ENCODE data around the gene STT3B. TPM values are rescaled to one million over a fixed set of nuclear protein-coding genes. Genes with fewer than 3 reads are reported as not detected.

The STT3B gene
- total RNA-seq, 1 experiment from 2014 or later = 155 TPM

DNA sequence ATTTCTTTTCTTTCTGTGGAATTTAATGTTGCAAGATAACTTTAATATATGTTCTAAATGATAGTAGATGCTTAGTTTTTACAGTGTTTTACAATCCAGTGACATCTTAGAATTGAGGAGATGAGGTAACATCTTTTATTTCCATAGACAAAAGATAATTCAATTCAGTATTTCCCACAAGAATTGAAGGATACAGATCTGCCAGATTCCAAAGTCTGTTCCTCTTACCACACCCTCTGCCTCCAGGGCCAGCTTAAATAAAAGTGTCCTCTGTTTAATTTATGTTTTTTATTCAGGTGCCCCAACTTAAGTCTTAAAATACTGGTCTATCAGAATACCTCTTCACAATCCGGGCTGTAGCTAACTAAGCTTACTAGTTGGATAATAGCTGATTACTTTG is 6.5 kb downstream of the STT3B start:
- BruUV-seq (replicated peaks) = no TSS peak
- Histone ChIP-seq H3K79me2 (ENCODE audit: low read depth) (peaks cover 99% of the 10 kb centered on the region), H3K4me1 (replicated peaks; ENCODE audit: insufficient read depth) (peaks cover 10% of the 10 kb centered on the region; the same call in 1 of the 2 replicates), H3F3A (ENCODE audit: insufficient read depth, low read depth) (no peaks in the 10 kb centered on the region), H2AFZ (no peak overlapping the region), H3K9me3 (ENCODE audit: insufficient read depth, low read depth) (no peaks in the 10 kb centered on the region), H3K4me2 (no peak overlapping the region), H3K9me2 (ENCODE audit: insufficient read depth) (no peaks in the 10 kb centered on the region), H3K27ac (no peak overlapping the region), H4K20me1 (ENCODE audit: insufficient read depth) (peaks cover 9% of the 10 kb centered on the region; the same call in 1 of the 2 replicates), H3K36me3 (ENCODE audit: low read depth) (no peaks in the 10 kb centered on the region), H3K27me3 (ENCODE audit: insufficient read depth, low read depth) (no peaks in the 10 kb centered on the region), H3K4me3 (no peak overlapping the region)
- ChIA-PET POLR2A (ENCODE audit: unreplicated experiment) (no interaction called here), CTCF (interaction anchor here (0.6 kb wide), 1 partner anchor 13 kb away, joined by 8 read pairs; no protein-coding TSS in a partner anchor)
- TF ChIP-seq, protein P1, sequence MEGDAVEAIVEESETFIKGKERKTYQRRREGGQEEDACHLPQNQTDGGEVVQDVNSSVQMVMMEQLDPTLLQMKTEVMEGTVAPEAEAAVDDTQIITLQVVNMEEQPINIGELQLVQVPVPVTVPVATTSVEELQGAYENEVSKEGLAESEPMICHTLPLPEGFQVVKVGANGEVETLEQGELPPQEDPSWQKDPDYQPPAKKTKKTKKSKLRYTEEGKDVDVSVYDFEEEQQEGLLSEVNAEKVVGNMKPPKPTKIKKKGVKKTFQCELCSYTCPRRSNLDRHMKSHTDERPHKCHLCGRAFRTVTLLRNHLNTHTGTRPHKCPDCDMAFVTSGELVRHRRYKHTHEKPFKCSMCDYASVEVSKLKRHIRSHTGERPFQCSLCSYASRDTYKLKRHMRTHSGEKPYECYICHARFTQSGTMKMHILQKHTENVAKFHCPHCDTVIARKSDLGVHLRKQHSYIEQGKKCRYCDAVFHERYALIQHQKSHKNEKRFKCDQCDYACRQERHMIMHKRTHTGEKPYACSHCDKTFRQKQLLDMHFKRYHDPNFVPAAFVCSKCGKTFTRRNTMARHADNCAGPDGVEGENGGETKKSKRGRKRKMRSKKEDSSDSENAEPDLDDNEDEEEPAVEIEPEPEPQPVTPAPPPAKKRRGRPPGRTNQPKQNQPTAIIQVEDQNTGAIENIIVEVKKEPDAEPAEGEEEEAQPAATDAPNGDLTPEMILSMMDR (conservative IDR thresholded peaks at IDR 0.05) = no peak
- no peak for TF ChIP-seq EZH2 (IDR thresholded peaks at IDR 0.05; ENCODE audit: low read depth)
- intact Hi-C loops (cut with micrococcal nuclease; ENCODE audit: unreplicated experiment) = loop anchor here (10.0 kb wide), 2 partner anchors 404 to 764 kb away; no protein-coding TSS in a partner anchor
- no peak for DNase-seq

DNA sequence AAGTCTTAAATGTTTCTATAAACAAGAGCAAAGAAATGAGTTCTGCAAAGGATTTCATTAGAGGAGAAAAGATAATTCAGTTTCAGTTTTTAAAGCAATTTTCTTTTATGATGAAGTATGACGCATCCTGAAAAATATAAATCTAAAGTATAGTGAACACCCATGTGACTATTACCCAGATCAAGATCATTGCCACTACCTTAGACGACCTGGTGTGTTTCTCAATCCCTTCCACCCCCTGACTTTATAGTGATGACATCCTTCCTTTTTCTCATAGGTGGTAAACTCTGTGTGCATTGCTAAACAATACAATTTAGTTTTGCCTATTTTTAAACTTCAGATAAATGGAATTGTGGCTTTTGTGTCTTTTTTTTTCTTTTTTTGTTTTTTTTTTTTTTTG is 8.4 kb downstream of the STT3B start:
- Histone ChIP-seq H3K27me3 (ENCODE audit: insufficient read depth, low read depth) (no peaks in the 10 kb centered on the region), H2AFZ (no peak overlapping the region), H3K4me3 (no peak overlapping the region), H3F3A (ENCODE audit: insufficient read depth, low read depth) (no peaks in the 10 kb centered on the region), H3K36me3 (ENCODE audit: low read depth) (no peaks in the 10 kb centered on the region), H3K27ac (no peak overlapping the region), H4K20me1 (ENCODE audit: insufficient read depth) (peaks cover 7% of the 10 kb centered on the region; the same call in 1 of the 2 replicates), H3K9me3 (ENCODE audit: insufficient read depth, low read depth) (no peaks in the 10 kb centered on the region), H3K9me2 (ENCODE audit: insufficient read depth) (no peaks in the 10 kb centered on the region), H3K79me2 (ENCODE audit: low read depth) (peaks cover 99% of the 10 kb centered on the region), H3K4me1 (replicated peaks; ENCODE audit: insufficient read depth) (peaks cover 5% of the 10 kb centered on the region; the same call in 1 of the 2 replicates), H3K4me2 (no peak overlapping the region)
- ChIA-PET POLR2A (ENCODE audit: unreplicated experiment) (no interaction called here), CTCF (no interaction called here)
- TF ChIP-seq, protein P1 (conservative IDR thresholded peaks at IDR 0.05) = no peak
- TF ChIP-seq EZH2 (IDR thresholded peaks at IDR 0.05; ENCODE audit: low read depth) = no peak
- intact Hi-C loops (cut with micrococcal nuclease; ENCODE audit: unreplicated experiment) = no loop called here
- no peak for DNase-seq
- BruUV-seq (replicated peaks) = no TSS peak

- ChIA-PET CTCF (no interaction called here), POLR2A (ENCODE audit: unreplicated experiment) (interaction anchor here (0.7 kb wide), 1 partner anchor 12 kb away, joined by 3 read pairs; no protein-coding TSS in a partner anchor)
- peaks cover 99% of the 10 kb centered on the region for H3K79me2 ChIP-seq (ENCODE audit: low read depth)
Measured at GRCh38 chr3:31542246-31542645, 9.5 kb downstream of the STT3B start.

More at GRCh38 chr3:31542246-31542645, 9.5 kb downstream of the STT3B start:
- no peak overlapping the region for H2AFZ ChIP-seq
- H3K36me3 ChIP-seq (ENCODE audit: low read depth) = no peaks in the 10 kb centered on the region
- no peaks in the 10 kb centered on the region for H3K9me2 ChIP-seq (ENCODE audit: insufficient read depth)
- intact Hi-C loops (cut with micrococcal nuclease; ENCODE audit: unreplicated experiment) = no loop called here
- H3K27me3 ChIP-seq (ENCODE audit: insufficient read depth, low read depth) = no peaks in the 10 kb centered on the region
- H3K9me3 ChIP-seq (ENCODE audit: insufficient read depth, low read depth) = no peaks in the 10 kb centered on the region
- no TSS peak for BruUV-seq (replicated peaks)
- peaks cover 7% of the 10 kb centered on the region; the same call in 1 of the 2 replicates for H4K20me1 ChIP-seq (ENCODE audit: insufficient read depth)
- H3F3A ChIP-seq (ENCODE audit: insufficient read depth, low read depth) = no peaks in the 10 kb centered on the region
- no peak for TF ChIP-seq EZH2 (IDR thresholded peaks at IDR 0.05; ENCODE audit: low read depth)
- TF ChIP-seq, protein P1 (conservative IDR thresholded peaks at IDR 0.05) = no peak
- H3K4me2 ChIP-seq = no peak overlapping the region
- no peak for DNase-seq
- H3K4me3 ChIP-seq = no peak overlapping the region
- no peak overlapping the region for H3K27ac ChIP-seq
- no peaks in the 10 kb centered on the region; the same call in 1 of the 2 replicates for H3K4me1 ChIP-seq (replicated peaks; ENCODE audit: insufficient read depth)
